Kidney (tissue), 14 donors: ENCODE measurements around the gene ACTR1A. TPM values are rescaled to one million over a fixed set of nuclear protein-coding genes. Genes with fewer than 3 reads are reported as not detected.
A peak's percentile ranks its signal among the peaks of the same experiment; 100 is the strongest.

Experiments
- DNase-seq, 5 donors: peaks; one replicate each; pipeline ENCODE4 v3.0.0-alpha.2; 2013 to 2020
- FAIRE-seq: peaks from 2 replicates; lab custom pipeline; 2012; peaks lifted over from hg19 to GRCh38; lab: Jason Lieb, UNC
- H3K27ac ChIP-seq, 2 donors: one replicate each; pipeline ENCODE4 v1.7.0; 2013; ENCODE audit warnings: low read depth in 2 of 2, low read length in 2 of 2, inconsistent platforms in 1 of 2
- H3K27me3 ChIP-seq: one replicate; pipeline ENCODE4 v1.7.1; 2013; ENCODE audit warnings: low read length, inconsistent platforms; ENCODE audit not compliant: control insufficient read depth, insufficient read depth
- H3K36me3 ChIP-seq, 3 donors: one replicate each; pipeline versions ENCODE4 v1.7.0 to v1.7.1; 2013; ENCODE audit warnings: low read length in 3 of 3, control low read depth in 1 of 3, inconsistent platforms in 1 of 3; ENCODE audit not compliant: insufficient read depth in 3 of 3, control insufficient read depth in 2 of 3
- H3K4me1 ChIP-seq, 3 donors: one replicate each; pipeline versions ENCODE4 v1.7.0 to v1.7.1; 2013; ENCODE audit warnings: low read length in 3 of 3, inconsistent platforms in 1 of 3, low read depth in 1 of 3; ENCODE audit not compliant: control insufficient read depth in 2 of 3, insufficient read depth in 2 of 3
- H3K4me3 ChIP-seq, 3 donors: one replicate each; pipeline versions ENCODE4 v1.7.0 to v1.8.1; 2013; ENCODE audit warnings: low read length in 3 of 3, control low read depth in 1 of 3, inconsistent platforms in 1 of 3
- H3K9ac ChIP-seq, 3 donors: one replicate each; pipeline versions ENCODE4 v1.7.0 to v1.7.1; 2013; ENCODE audit warnings: low read length in 3 of 3, control low read depth in 1 of 3, inconsistent platforms in 1 of 3
- H3K9me3 ChIP-seq, 3 donors: one replicate each; pipeline versions ENCODE4 v1.7.0 to v1.7.1; 2013; ENCODE audit warnings: low read length in 3 of 3, control low read depth in 1 of 3, inconsistent platforms in 1 of 3; ENCODE audit not compliant: control insufficient read depth in 2 of 3, insufficient read depth in 1 of 3
- CTCF ChIP-seq: IDR thresholded peaks from 3 replicates; pipeline ENCODE4 v1.5.1; 2012; ENCODE audit warnings: mild to moderate bottlenecking, moderate library complexity, borderline replicate concordance; ENCODE audit not compliant: insufficient read depth; ENCODE audit errors: extremely low read depth
- intact Hi-C: fragments of 100-400 bp; cut with DNase I; formaldehyde crosslinking; loops from one replicate; pipeline ENCODE4 v1.11.1; 2022
- polyA plus RNA-seq: library from polyadenylated mRNA; stranded (reverse); fragments of 350-450 nt; fragmentation: Illumina TruSeq; extraction: RNeasy Lipid Tissue Mini Kit (QIAGEN cat#74804); gene quantifications from one replicate; pipeline ENCODE4 v1.2.3, GENCODE V29; 2014; ENCODE audit warnings: low read depth, low replicate concordance; ENCODE audit not compliant: insufficient read depth
- total RNA-seq: library from RNA; stranded (reverse); fragmentation: NEBNext Ultra II Directional; extraction: Animal tissue kit (Norgen Biotek cat#: 25700); gene quantifications from one replicate; pipeline ENCODE4 v1.2.1, GENCODE V29; 2021
- donor health status: control.
- donor health status: control.
- donor health status: control.
- donor health status: control.
- donor health status: control.
- donor health status: DM: yes; HTN: yes; CAD: no.
- donor health status: Normal renal cell carcinoma (clear cell type).

ACTR1A gene
- total and polyA plus RNA-seq, 2 donors from 2014 or later = 74.2 to 74.7 TPM

GRCh38 chr10:102437515-102437914 is 65.0 kb downstream of the ACTR1A start:
- no peaks in the 10 kb centered on the region for H3K36me3 ChIP-seq
- no peak overlapping the region for H3K27ac ChIP-seq
- H3K9me3 ChIP-seq = no peaks in the 10 kb centered on the region
- H3K4me1 ChIP-seq = no peaks in the 10 kb centered on the region
- H3K27me3 ChIP-seq = no peaks in the 10 kb centered on the region
- no peak for TF ChIP-seq CTCF
- H3K4me3 ChIP-seq = no peak overlapping the region
- FAIRE-seq (no peak), DNase-seq (no peak)
- intact Hi-C loops = no loop called here
- H3K9ac ChIP-seq = no peak overlapping the region

GRCh38 chr10:102436312-102436711 is 66.2 kb downstream of the ACTR1A start:
- Histone ChIP-seq H3K9ac (no peak overlapping the region), H3K4me3 (peak overlapping the region in 1 of 3 donors; percentile 35), H3K9me3 (no peaks in the 10 kb centered on the region), H3K27ac (peak overlapping the region in 1 of 2 donors; percentile 37), H3K27me3 (no peaks in the 10 kb centered on the region), H3K4me1 (peaks cover 0 to 9% (median 6%) of the 10 kb centered on the region in 3 donors), H3K36me3 (no peaks in the 10 kb centered on the region)
- TF ChIP-seq CTCF = no peak
- intact Hi-C loops = no loop called here
- FAIRE-seq (no peak), DNase-seq (no peak)

- DNase-seq (peak in 4 of 5 donors; percentile 44 to 76 (median 62)), FAIRE-seq (no peak)
- H3K36me3 ChIP-seq = no peaks in the 10 kb centered on the region
- intact Hi-C loops = no loop called here
- H3K9ac ChIP-seq = no peak overlapping the region
- peak overlapping the region; percentile 29 to 35 (median 34) for H3K4me3 ChIP-seq
- TF ChIP-seq CTCF = no peak
- peaks cover 0 to 9% (median 6%) of the 10 kb centered on the region in 3 donors for H3K4me1 ChIP-seq
- H3K27me3 ChIP-seq = no peaks in the 10 kb centered on the region
- peak overlapping the region in 1 of 2 donors; percentile 37 for H3K27ac ChIP-seq
- no peaks in the 10 kb centered on the region for H3K9me3 ChIP-seq
Measured at GRCh38 chr10:102435529-102436233, 66.8 kb downstream of the ACTR1A start.
